K562 (cell line): ENCODE data around the gene IFI27L1. TPM values are rescaled to one million over a fixed set of nuclear protein-coding genes. Genes with fewer than 3 reads are reported as not detected.

ENCODE experiments used
- ATAC-seq: fragments of 200-7000 bp; cut with Tn5 transposase; 3 replicates; pipeline ENCODE4 v1.9.1; 2020; ENCODE audit warnings: moderate library complexity
- BruUV-seq: library from RNA; stranded (reverse); fragments of 400-500 nt; replicated peaks from 2 replicates; lab custom pipeline; 2021; lab: Mats Ljungman, UMichigan
- CTCF ChIA-PET: fragments of 300-600 bp; formaldehyde crosslinking; extraction: SDS; loops from one replicate; lab custom pipeline; 2021; ENCODE audit warnings: low intra/inter-chr PET ratio; lab: Yijun Ruan, JAX
- POLR2A ChIA-PET: fragments of 300-600, 350-650 bp; sonication (Branson Sonifier 250); formaldehyde crosslinking; extraction: SDS; loops from one replicate; lab custom pipeline; 2021; ENCODE audit warnings: antibody characterized with exemption, inconsistent platforms; lab: Yijun Ruan, JAX
- DNase-seq, 4 experiments: peaks; one replicate each; pipeline versions ENCODE4 v3.0.0 to v3.0.0-alpha.2; 2011 to 2018; ENCODE audit warnings: low spot score in 3 of 4, mixed read lengths in 3 of 4; ENCODE audit errors: extremely low read depth in 1 of 4
- FAIRE-seq: peaks from 2 replicates; lab custom pipeline; 2011; peaks lifted over from hg19 to GRCh38; lab: Jason Lieb, UNC
- H2AFZ ChIP-seq: 2 replicates; pipeline ENCODE4 v1.6.0; 2011; ENCODE audit warnings: low read depth, low read length, control low read depth, inconsistent platforms
- H3K27ac ChIP-seq: fragments of 200-600 bp; 3 replicates; pipeline ENCODE4 v1.8.0; 2011; ENCODE audit warnings: low read depth, mild to moderate bottlenecking, control low read depth, inconsistent platforms, low read length, moderate library complexity, mixed read lengths; ENCODE audit errors: extremely low read depth
- H3K27me3 ChIP-seq, 2 experiments: fragments of 300-600 bp in 1 of 2; 2 replicates in 1 of 2; 3 replicates in 1 of 2; pipeline versions ENCODE4 v1.6.0 to v1.8.0; 2011; ENCODE audit warnings: inconsistent platforms in 2 of 2, low read length in 2 of 2, mild to moderate bottlenecking in 1 of 2, mixed read lengths in 1 of 2, moderate library complexity in 1 of 2; ENCODE audit not compliant: control insufficient read depth in 2 of 2, insufficient read depth in 2 of 2
- H3K36me3 ChIP-seq: fragments of 300-600 bp; 3 replicates; pipeline ENCODE4 v1.8.0; 2011; ENCODE audit warnings: mild to moderate bottlenecking, low read length, inconsistent platforms; ENCODE audit not compliant: control insufficient read depth, insufficient read depth
- H3K4me1 ChIP-seq, 2 experiments: fragments of 200-600 bp in 1 of 2; replicated peaks in 1 of 2; 2 replicates in 1 of 2; 3 replicates in 1 of 2; pipeline versions ENCODE4 v1.5.1 to v1.8.0; 2011; ENCODE audit warnings: inconsistent platforms in 2 of 2, low read length in 2 of 2, mild to moderate bottlenecking in 1 of 2, mixed read lengths in 1 of 2, moderate library complexity in 1 of 2; ENCODE audit not compliant: control insufficient read depth in 2 of 2, insufficient read depth in 2 of 2
- H3K4me2 ChIP-seq: 2 replicates; pipeline ENCODE4 v1.6.1; 2011; ENCODE audit warnings: low read length, control low read depth, inconsistent platforms, mixed read lengths; ENCODE audit not compliant: insufficient read depth
- H3K4me3 ChIP-seq: fragments of 200-600 bp; sonication (generic), shearing (Covaris generic); 2 replicates; pipeline ENCODE4 v1.5.1; 2016; ENCODE audit warnings: control low read depth, inconsistent platforms
- H3K79me2 ChIP-seq: fragments of 200-600 bp; 3 replicates; pipeline ENCODE4 v1.8.0; 2011; ENCODE audit warnings: low read length, inconsistent platforms; ENCODE audit not compliant: control insufficient read depth, insufficient read depth
- H3K9ac ChIP-seq, 2 experiments: 2 replicates each; pipeline versions ENCODE4 v1.6.0 to v1.6.1; 2011; ENCODE audit warnings: low read depth in 2 of 2, low read length in 2 of 2, control low read depth in 1 of 2, inconsistent platforms in 1 of 2, mild to moderate bottlenecking in 1 of 2, mixed read lengths in 1 of 2; ENCODE audit not compliant: insufficient read depth in 1 of 2
- H3K9me1 ChIP-seq: one replicate; pipeline ENCODE4 v1.6.0; 2011; ENCODE audit warnings: inconsistent platforms, mild to moderate bottlenecking, low read length, moderate library complexity; ENCODE audit not compliant: control insufficient read depth, insufficient read depth
- H3K9me3 ChIP-seq: replicated peaks from 2 replicates; pipeline ENCODE4 v1.5.1; 2011; ENCODE audit warnings: low read depth, low read length, inconsistent platforms; ENCODE audit not compliant: control insufficient read depth, insufficient read depth
- H4K20me1 ChIP-seq: replicated peaks from 2 replicates; pipeline ENCODE4 v1.6.1; 2011; ENCODE audit warnings: low read length, inconsistent platforms, mixed read lengths; ENCODE audit not compliant: control insufficient read depth, insufficient read depth
- ARID4B ChIP-seq: sonication (generic); formaldehyde crosslinking; IDR thresholded peaks from 2 replicates; pipeline ENCODE4 v1.8.0; 2022; ENCODE audit warnings: mild to moderate bottlenecking, missing genetic modification reagents
- BCL6 ChIP-seq: fragments of 250-450 bp; sonication (Bioruptor Pico); IDR thresholded peaks from 2 replicates; pipeline ENCODE4 v1.4.0; 2020
- KDM4B ChIP-seq, 2 experiments: fragments of 450-650 bp in 1 of 2; sonication (generic) in 1 of 2; IDR thresholded peaks; 2 replicates each; pipeline ENCODE4 v1.6.1; 2016 to 2017; ENCODE audit warnings: borderline replicate concordance in 2 of 2, antibody characterized with exemption in 1 of 2, low read depth in 1 of 2, mild to moderate bottlenecking in 1 of 2
- PHF21A ChIP-seq: fragments of 450-650 bp; IDR thresholded peaks from 2 replicates; pipeline ENCODE4 v1.6.1; 2017; ENCODE audit warnings: low read depth, borderline replicate concordance
- PTBP1 ChIP-seq: fragments of 200-400 bp; formaldehyde crosslinking; IDR thresholded peaks from 2 replicates; pipeline ENCODE4 v1.6.1; 2017; ENCODE audit warnings: low read depth, low read length
- RAD51 ChIP-seq: fragments of 450-650 bp; IDR thresholded peaks from 2 replicates; pipeline ENCODE4 v1.7.1; 2016; ENCODE audit warnings: low read depth, mild to moderate bottlenecking, borderline replicate concordance
- RCOR1 ChIP-seq, 2 experiments: IDR thresholded peaks; 2 replicates each; pipeline ENCODE4 v1.6.1; 2012; ENCODE audit warnings: low read depth in 2 of 2, low read length in 2 of 2, borderline replicate concordance in 1 of 2, improper control_type of control experiment in 1 of 2
- SIRT6 ChIP-seq: IDR thresholded peaks from one replicate; pipeline ENCODE4 v1.6.1; 2012; ENCODE audit warnings: low read depth, mild to moderate bottlenecking, control low read depth, inconsistent platforms, low read length, moderate library complexity
- SP1 ChIP-seq: sonication (generic); formaldehyde crosslinking; IDR thresholded peaks from 2 replicates; pipeline ENCODE4 v1.8.1; 2022; ENCODE audit warnings: mild to moderate bottlenecking, missing genetic modification reagents
- STAG1 ChIP-seq: sonication (generic); formaldehyde crosslinking; IDR thresholded peaks from 2 replicates; pipeline ENCODE4 v1.5.0; 2020; ENCODE audit warnings: missing genetic modification reagents, borderline replicate concordance
- TCFL5 ChIP-seq: fragments of 250-450 bp; sonication (Bioruptor Pico); conservative IDR thresholded peaks from 2 replicates; pipeline ENCODE4 v1.6.1; 2021; ENCODE audit warnings: mild to moderate bottlenecking, moderate library complexity, matching md5 sums
- ZBED1 ChIP-seq: IDR thresholded peaks from 2 replicates; pipeline ENCODE4 v1.6.1; 2014
- ZNF280B ChIP-seq: fragments of 250-450 bp; sonication (Bioruptor Pico); IDR thresholded peaks from 2 replicates; pipeline ENCODE4 v1.5.1; 2021; ENCODE audit warnings: mild to moderate bottlenecking
- ZNF740 ChIP-seq, 3 experiments: fragments of 200-800 bp in 1 of 3; sonication (Bioruptor generic) in 1 of 3; sonication (generic) in 1 of 3; formaldehyde crosslinking in 1 of 3; IDR thresholded peaks; 2 replicates each; pipeline versions ENCODE4 v1.6.1 to v1.8.0; 2016 to 2022; ENCODE audit warnings: mild to moderate bottlenecking in 2 of 3, missing compliant biosample characterization in 2 of 3, missing genetic modification characterization in 2 of 3, missing genetic modification reagents in 1 of 3
- WGBS: fragments of 100-300 bp; shearing (Covaris generic); methylation state at CpG from one replicate; pipeline ENCODE4 v1.1.6; 2016; ENCODE audit warnings: low coverage, mixed read lengths; ENCODE audit not compliant: insufficient coverage; ENCODE audit errors: missing lambda C conversion rate; 5-methylcytosine and 5-hydroxymethylcytosine counted together
- in situ Hi-C: fragments of 300-500 bp; cut with MboI; formaldehyde crosslinking; loops from 4 replicates; pipeline ENCODE4 v1.15.0; 2018; ENCODE audit warnings: inconsistent platforms, mixed read lengths
- intact Hi-C: fragments of 100-400 bp; cut with micrococcal nuclease; formaldehyde crosslinking; loops from 2 replicates; pipeline ENCODE4 v1.14.2; 2022
- polyA plus RNA-seq, 8 experiments: library from polyadenylated mRNA; depleted of rRNA in 4 of 8; stranded (reverse) in 5 of 8; unstranded in 3 of 8; fragments of >200 nt; fragmentation: Nextera tagmentation in 2 of 8; fragmentation: Illumina TruSeq in 1 of 8; extraction: Ambion mirVana in 2 of 8; extraction: Trizol in 1 of 8; gene quantifications; 2 replicates each; pipeline versions ENCODE4 v1.2.1 to v1.2.3, GENCODE V29; 2011 to 2014; ENCODE audit warnings: inconsistent platforms in 1 of 8, missing spikeins in 1 of 8
- total RNA-seq, 7 experiments: library from RNA; depleted of rRNA in 6 of 7; stranded (reverse); fragments of >200 nt in 6 of 7; fragmentation: Illumina TruSeq in 2 of 7; extraction: Trizol in 2 of 7; gene quantifications; 2 replicates each; pipeline versions ENCODE4 v1.2.1 to v1.2.3, GENCODE V29; 2011 to 2021; ENCODE audit warnings: low replicate concordance in 1 of 7

IFI27L1 gene
- total and polyA plus RNA-seq, 9 of the 15 experiments (the other 6 are each of a cell fraction or from before 2014, with no cell fraction given) = 14.5 to 28.0 (median 23.8) TPM

GRCh38 chr14:94037954-94038353 lies 43.2 kb upstream of the IFI27L1 start (continued):
- TF ChIP-seq PTBP1 (no peak), KDM4B (IDR thresholded peaks at IDR 0.05; ENCODE audit: borderline replicate concordance in 2 of 2, low read depth in 1 of 2) (no peak), ZBED1 (no peak), RCOR1 (IDR thresholded peaks at IDR 0.05; ENCODE audit: borderline replicate concordance in 1 of 2, low read depth in 2 of 2, low read length in 2 of 2) (no peak), TCFL5 (CRISPR knock-in tag) (no peak), PHF21A (no peak)

- BruUV-seq = no TSS peak
- WGBS = 7% methylated on average over 7 of the region's 7 CpGs
- H3K36me3 ChIP-seq = no peaks in the 10 kb centered on the region
- ATAC-seq (no peak), FAIRE-seq (no peak), DNase-seq (no peak)
- H3K9me3 ChIP-seq = no peaks in the 10 kb centered on the region
- H3K9me1 ChIP-seq = no peaks in the 10 kb centered on the region
- in situ Hi-C loops = loop anchor here (5.0 kb wide), 1 partner anchor 99 kb away; no protein-coding TSS in a partner anchor
- no peaks in the 10 kb centered on the region for H3K79me2 ChIP-seq
- H3K27me3 ChIP-seq = peaks cover 4 to 24% of the 10 kb centered on the region in 2 experiments; a peak in 4 of 5 replicates
- no peak overlapping the region for H3K4me3 ChIP-seq
- H3K9ac ChIP-seq = no peak overlapping the region
- H2AFZ ChIP-seq = no peak overlapping the region
- peaks cover 0 to 3% of the 10 kb centered on the region in 2 experiments; a peak in 1 of 5 replicates for H3K4me1 ChIP-seq
- H3K4me2 ChIP-seq = no peak overlapping the region
- H4K20me1 ChIP-seq = no peaks in the 10 kb centered on the region; the same call in 1 of the 2 replicates
- intact Hi-C loops = no loop called here
- POLR2A ChIA-PET = interaction anchor here (0.7 kb wide), 1 partner anchor 10 kb away, joined by 3 read pairs; no protein-coding TSS in a partner anchor
- CTCF ChIA-PET = no interaction called here
- H3K27ac ChIP-seq = no peak overlapping the region
- TF ChIP-seq RAD51 (no peak), SP1 (CRISPR knock-in tag) (no peak), SIRT6 (no peak), BCL6 (CRISPR knock-in tag) (no peak), STAG1 (no peak), ZNF740 (CRISPR knock-in tag; IDR thresholded peaks at IDR 0.05) (no peak), ZNF740 (tag; IDR thresholded peaks at IDR 0.05) (no peak), ZNF280B (no peak), ARID4B (CRISPR knock-in tag) (no peak)
These were observed 42.6 kb upstream of the IFI27L1 start for GRCh38 chr14:94038510-94038909.
